Measurements from ENCODE around the gene RUFY1. TPM values are rescaled to one million over a fixed set of nuclear protein-coding genes. Genes with fewer than 3 reads are reported as not detected.
"Not testable (repeated sequence)": the region's sequence is repeated elsewhere in the genome, so short reads cannot be mapped to it uniquely, and the experiment has no call there.

The RUFY1 gene
- total and polyA plus RNA-seq, 4 experiments from 2014 or later, result 13.3 to 61.5 (median 46.9) TPM

GRCh38 chr5:179536676-179537075 is 13.7 kb upstream of the RUFY1 start:
- CTCF ChIA-PET (ENCODE audit: partially characterized antibody), result no interaction called here
- intact Hi-C loops (cut with micrococcal nuclease), result no loop called here
- POLR2A ChIA-PET (ENCODE audit: partially characterized antibody), result no interaction called here

DNA sequence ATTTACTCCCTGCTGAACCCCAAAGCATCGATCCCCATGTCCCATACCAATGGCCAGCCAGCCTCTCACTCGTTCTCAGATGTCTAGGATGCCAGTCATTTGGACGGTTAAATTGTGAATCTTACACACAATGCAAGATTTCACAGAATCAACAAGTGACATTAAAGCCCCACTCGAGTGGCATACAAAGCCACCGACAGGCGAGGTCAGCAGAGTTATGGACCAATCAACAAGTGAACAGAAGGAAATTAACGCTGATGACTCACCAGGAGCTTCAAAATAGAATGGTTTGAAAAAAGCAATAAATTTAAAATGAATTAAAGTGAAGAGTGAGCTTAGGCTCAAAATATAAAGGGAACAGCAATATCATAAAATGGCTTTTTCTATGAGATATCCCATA is 8.2 kb upstream of the RUFY1 start:
- peaks cover 0 to 8% of the 10 kb centered on the region in 2 donors for H3K27me3 Mint-ChIP-seq
- H3K27me3 ChIP-seq (ENCODE audit: insufficient read depth, low read length), result no peaks in the 10 kb centered on the region
- no peaks in the 10 kb centered on the region for H3K36me3 Mint-ChIP-seq
- no peak overlapping the region for H3K27ac ChIP-seq (ENCODE audit: low read depth, low read length)
- H3K4me1 ChIP-seq (ENCODE audit: insufficient read depth, low read length), result no peaks in the 10 kb centered on the region
- peaks cover 0 to 2% (median 0%) of the 10 kb centered on the region in 4 donors for H3K4me1 Mint-ChIP-seq
- intact Hi-C loops (cut with micrococcal nuclease), result no loop called here
- ChIA-PET CTCF (ENCODE audit: partially characterized antibody) (no interaction called here), POLR2A (ENCODE audit: partially characterized antibody) (interaction anchor here (1.0 kb wide), 1 partner anchor 14 kb away, joined by 3 read pairs; no protein-coding TSS in a partner anchor)
- no peak for DNase-seq
- no peak overlapping the region for H3K4me3 Mint-ChIP-seq
- no peaks in the 10 kb centered on the region for H3K36me3 ChIP-seq (ENCODE audit: insufficient read depth, low read length)
- H3K4me3 ChIP-seq (ENCODE audit: low read length in 2 of 2), result no peak overlapping the region
- H3K9me3 ChIP-seq (ENCODE audit: control insufficient read depth in 1 of 2, low read length in 2 of 2), result no peaks in the 10 kb centered on the region
- no peak overlapping the region for H3K27ac Mint-ChIP-seq
- H3K9me3 Mint-ChIP-seq, result no peaks in the 10 kb centered on the region

More at GRCh38 chr5:179536676-179537075, 13.7 kb upstream of the RUFY1 start:
- H3K4me1 ChIP-seq (ENCODE audit: insufficient read depth, low read length), result no peaks in the 10 kb centered on the region
- H3K4me3 ChIP-seq (ENCODE audit: low read length in 2 of 2), result no peak overlapping the region
- H3K27ac Mint-ChIP-seq, result no peak overlapping the region
- H3K27ac ChIP-seq (ENCODE audit: low read depth, low read length), result no peak overlapping the region
- no peaks in the 10 kb centered on the region for H3K27me3 ChIP-seq (ENCODE audit: insufficient read depth, low read length)
- H3K9me3 ChIP-seq (ENCODE audit: control insufficient read depth in 1 of 2, low read length in 2 of 2), result no peaks in the 10 kb centered on the region
- H3K4me1 Mint-ChIP-seq, result peaks cover under 1 to 4% (median 3%) of the 10 kb centered on the region in 4 donors
- H3K36me3 ChIP-seq (ENCODE audit: insufficient read depth, low read length), result no peaks in the 10 kb centered on the region
- H3K36me3 Mint-ChIP-seq, result no peaks in the 10 kb centered on the region
- no peak overlapping the region for H3K4me3 Mint-ChIP-seq
- DNase-seq, result no peak
- peaks cover 0 to 3% (median 0%) of the 10 kb centered on the region in 8 donors for H3K9me3 Mint-ChIP-seq
- peaks cover 0 to 9% of the 10 kb centered on the region in 2 donors for H3K27me3 Mint-ChIP-seq

DNA sequence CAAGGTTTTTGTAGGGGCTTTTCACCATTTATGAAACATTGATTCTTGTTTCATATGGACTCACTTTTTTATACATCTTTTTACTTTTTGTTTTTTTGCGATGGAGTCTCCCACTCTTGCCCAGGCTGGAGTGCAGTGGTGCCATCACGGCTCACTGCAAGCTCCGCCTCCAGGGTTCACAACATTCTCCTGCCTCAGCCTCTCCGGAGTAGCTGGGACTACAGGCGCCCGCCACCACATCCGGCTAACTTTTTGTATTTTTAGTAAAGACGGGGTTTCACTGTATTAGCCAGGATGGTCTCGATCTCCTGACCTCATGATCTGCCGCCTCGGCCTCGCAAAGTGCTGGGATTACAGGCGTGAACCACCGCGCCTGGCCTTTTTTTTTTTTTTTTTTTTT is 7.1 kb upstream of the RUFY1 start:
- H3K4me3 Mint-ChIP-seq; H3K27me3 ChIP-seq (ENCODE audit: insufficient read depth, low read length); H3K27me3 Mint-ChIP-seq; POLR2A ChIA-PET (ENCODE audit: partially characterized antibody); H3K27ac Mint-ChIP-seq; CTCF ChIA-PET (ENCODE audit: partially characterized antibody); H3K9me3 Mint-ChIP-seq; H3K27ac ChIP-seq (ENCODE audit: low read depth, low read length); H3K36me3 ChIP-seq (ENCODE audit: insufficient read depth, low read length); H3K4me1 ChIP-seq (ENCODE audit: insufficient read depth, low read length); H3K36me3 Mint-ChIP-seq; DNase-seq; intact Hi-C loops (cut with micrococcal nuclease); H3K4me3 ChIP-seq (ENCODE audit: low read length in 2 of 2); H3K9me3 ChIP-seq (ENCODE audit: control insufficient read depth in 1 of 2, low read length in 2 of 2); H3K4me1 Mint-ChIP-seq: not testable (repeated sequence)

- ChIA-PET CTCF (ENCODE audit: partially characterized antibody) (no interaction called here), POLR2A (ENCODE audit: partially characterized antibody) (interaction anchor here (4.6 kb wide), 1 partner anchor 69 kb away, joined by 107 read pairs; the partner anchor contains the start of gene HNRNPH1)
- Histone ChIP-seq H3K4me3 (ENCODE audit: low read length in 2 of 2) (no peak overlapping the region), H3K27me3 (ENCODE audit: insufficient read depth, low read length) (no peaks in the 10 kb centered on the region), H3K36me3 (ENCODE audit: insufficient read depth, low read length) (no peaks in the 10 kb centered on the region), H3K4me1 (ENCODE audit: insufficient read depth, low read length) (peaks cover 30% of the 10 kb centered on the region), H3K27ac (ENCODE audit: low read depth, low read length) (no peak overlapping the region), H3K9me3 (ENCODE audit: control insufficient read depth in 1 of 2, low read length in 2 of 2) (no peaks in the 10 kb centered on the region)
- H3K4me1 Mint-ChIP-seq, result peaks cover 19 to 46% (median 32%) of the 10 kb centered on the region in 4 donors
- H3K27ac Mint-ChIP-seq, result peak overlapping the region in 1 of 7 donors; percentile 96
- intact Hi-C loops (cut with micrococcal nuclease), result loop anchor here (5.0 to 10.0 kb wide), 3 partner anchors 182 to 926 kb away; partner anchors contain the start of genes CLK4, MAML1 and RNF130
- DNase-seq, result no peak
- H3K4me3 Mint-ChIP-seq, result peak overlapping the region in 3 of 8 donors; percentile 15 to 21 (median 17)
- peaks cover 4 to 18% of the 10 kb centered on the region in 2 donors for H3K36me3 Mint-ChIP-seq
- no peaks in the 10 kb centered on the region for H3K27me3 Mint-ChIP-seq
- H3K9me3 Mint-ChIP-seq, result peaks cover 0 to 1% (median 0%) of the 10 kb centered on the region in 8 donors
These were observed 2.7 kb downstream of the RUFY1 start for GRCh38 chr5:179553006-179553405.

DNA sequence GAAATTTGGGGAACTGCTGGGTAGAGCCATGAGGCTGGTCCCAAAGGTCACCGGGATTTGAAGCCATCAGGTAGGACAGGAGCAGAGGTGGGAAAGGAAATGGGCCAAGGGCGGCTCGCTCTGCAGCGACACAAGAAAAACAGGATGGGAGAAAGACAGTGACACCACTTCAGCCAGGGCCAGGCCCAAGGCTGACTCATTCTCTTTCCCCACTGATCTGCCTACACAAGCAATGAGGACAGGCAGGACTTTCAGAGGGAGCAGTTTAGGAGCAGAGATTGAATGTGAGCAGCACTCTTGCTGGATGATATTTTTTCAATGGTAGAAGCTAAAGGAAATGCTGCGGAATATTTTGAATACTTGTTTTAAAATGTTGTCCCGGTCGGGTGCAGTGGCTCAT is 3.5 kb downstream of the RUFY1 start:
- no peak for DNase-seq
- ChIA-PET POLR2A (ENCODE audit: partially characterized antibody) (no interaction called here), CTCF (ENCODE audit: partially characterized antibody) (no interaction called here)
- Histone ChIP-seq H3K36me3 (ENCODE audit: insufficient read depth, low read length) (no peaks in the 10 kb centered on the region), H3K27me3 (ENCODE audit: insufficient read depth, low read length) (no peaks in the 10 kb centered on the region), H3K27ac (ENCODE audit: low read depth, low read length) (no peak overlapping the region), H3K4me1 (ENCODE audit: insufficient read depth, low read length) (peaks cover 33% of the 10 kb centered on the region), H3K9me3 (ENCODE audit: control insufficient read depth in 1 of 2, low read length in 2 of 2) (no peaks in the 10 kb centered on the region), H3K4me3 (ENCODE audit: low read length in 2 of 2) (no peak overlapping the region)
- Mint-ChIP-seq H3K4me3 (peak overlapping the region in 2 of 8 donors; percentile 1 to 50), H3K27me3 (no peaks in the 10 kb centered on the region), H3K9me3 (peaks cover 0 to 1% (median 0%) of the 10 kb centered on the region in 8 donors), H3K36me3 (peaks cover 4 to 19% of the 10 kb centered on the region in 2 donors), H3K4me1 (peaks cover 23 to 51% (median 36%) of the 10 kb centered on the region in 4 donors), H3K27ac (peak overlapping the region in 2 of 7 donors; percentile 13 to 17)
- intact Hi-C loops (cut with micrococcal nuclease), result loop anchor here (5.0 to 10.0 kb wide), 3 partner anchors 181 to 927 kb away; partner anchors contain the start of genes CLK4, MAML1 and RNF130

- Mint-ChIP-seq H3K4me1 (peaks cover 24 to 55% (median 42%) of the 10 kb centered on the region in 4 donors), H3K27me3 (no peaks in the 10 kb centered on the region), H3K36me3 (peaks cover 4 to 29% of the 10 kb centered on the region in 2 donors), H3K4me3 (peak overlapping the region in 1 of 8 donors; percentile 12), H3K9me3 (peaks cover 0 to 1% (median 0%) of the 10 kb centered on the region in 8 donors), H3K27ac (no peak overlapping the region)
- intact Hi-C loops (cut with micrococcal nuclease), result loop anchor here (5.0 to 10.0 kb wide), 4 partner anchors 180 to 928 kb away; partner anchors contain the start of genes CLK4, MAML1 and RNF130
- Histone ChIP-seq H3K36me3 (ENCODE audit: insufficient read depth, low read length) (no peaks in the 10 kb centered on the region), H3K4me3 (ENCODE audit: low read length in 2 of 2) (no peak overlapping the region), H3K9me3 (ENCODE audit: control insufficient read depth in 1 of 2, low read length in 2 of 2) (no peaks in the 10 kb centered on the region), H3K27ac (ENCODE audit: low read depth, low read length) (no peak overlapping the region), H3K4me1 (ENCODE audit: insufficient read depth, low read length) (peaks cover 34% of the 10 kb centered on the region), H3K27me3 (ENCODE audit: insufficient read depth, low read length) (no peaks in the 10 kb centered on the region)
- DNase-seq, result no peak
- ChIA-PET CTCF (ENCODE audit: partially characterized antibody) (no interaction called here), POLR2A (ENCODE audit: partially characterized antibody) (no interaction called here)
These were observed 4.6 kb downstream of the RUFY1 start for GRCh38 chr5:179554981-179555380.

GRCh38 chr5:179558261-179558799 is 8.0 kb downstream of the RUFY1 start:
- peak overlapping the region in 3 of 7 donors; percentile 53 to 96 (median 95) for H3K27ac Mint-ChIP-seq
- CTCF ChIA-PET (ENCODE audit: partially characterized antibody); H3K9me3 Mint-ChIP-seq; H3K36me3 ChIP-seq (ENCODE audit: insufficient read depth, low read length); H3K27ac ChIP-seq (ENCODE audit: low read depth, low read length); H3K4me3 ChIP-seq (ENCODE audit: low read length in 2 of 2); DNase-seq; H3K27me3 Mint-ChIP-seq; H3K9me3 ChIP-seq (ENCODE audit: control insufficient read depth in 1 of 2, low read length in 2 of 2); H3K27me3 ChIP-seq (ENCODE audit: insufficient read depth, low read length): not testable (repeated sequence)
- peak overlapping the region in 2 of 8 donors; percentile 89 to 90 for H3K4me3 Mint-ChIP-seq
- peaks cover 18% of the 10 kb centered on the region for H3K4me1 ChIP-seq (ENCODE audit: insufficient read depth, low read length)
- peaks cover 18 to 39% (median 29%) of the 10 kb centered on the region in 4 donors for H3K4me1 Mint-ChIP-seq
- POLR2A ChIA-PET (ENCODE audit: partially characterized antibody), result interaction anchor here (0.9 to 5.8 kb wide), 6 partner anchors 8 to 247 kb away, joined by 4 to 72 read pairs (median 5); partner anchors contain the start of genes HNRNPH1, MAML1 and RUFY1
- peaks cover 4 to 32% of the 10 kb centered on the region in 2 donors for H3K36me3 Mint-ChIP-seq
- intact Hi-C loops (cut with micrococcal nuclease), result loop anchor here (2.0 to 10.0 kb wide), 4 partner anchors 64 to 534 kb away; partner anchors contain the start of genes CANX, HNRNPH1 and MAML1
